Ovary (tissue), 3 donors: ENCODE measurements around the gene SLAMF1.

Experiments used
- CTCF ChIP-seq, 3 donors: fragments of 450-650 bp in 2 of 3; fragments of 200-600 bp in 1 of 3; IDR thresholded peaks; one replicate each; pipeline versions ENCODE4 v1.5.1 to v1.8.0; 2016 to 2022; ENCODE audit warnings: antibody characterized with exemption in 3 of 3, mild to moderate bottlenecking in 1 of 3
- EP300 ChIP-seq: sonication (generic); formaldehyde crosslinking; IDR thresholded peaks from one replicate; pipeline ENCODE4 v1.6.1; 2017; ENCODE audit warnings: antibody characterized with exemption
- POLR2A ChIP-seq: fragments of 450-650 bp; IDR thresholded peaks from one replicate; pipeline ENCODE4 v1.6.1; 2017; ENCODE audit warnings: antibody characterized with exemption, mild to moderate bottlenecking, moderate library complexity
- donor health status: DM: no; HTN: no; CAD: no.

DNA sequence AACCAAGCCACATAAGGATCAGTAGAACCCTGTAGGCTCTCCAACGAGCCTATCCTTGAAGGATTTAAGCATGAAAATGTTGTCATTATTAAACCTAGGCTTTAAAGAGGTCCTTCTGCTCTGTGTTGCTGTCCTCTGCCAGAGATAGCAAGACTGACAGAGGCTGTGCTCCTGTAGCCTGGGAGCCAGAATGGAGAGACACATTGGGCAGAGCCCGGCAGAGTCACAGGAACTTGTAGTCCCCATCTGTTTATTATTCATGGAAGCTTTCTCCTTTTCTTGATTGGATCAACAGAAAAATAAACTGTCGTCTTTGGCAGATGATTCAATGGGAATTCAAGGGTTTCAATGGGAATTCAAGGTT is 19.2 kb upstream of the SLAMF1 start:
- TF ChIP-seq CTCF (IDR thresholded peaks at IDR 0.05) (no peak), POLR2A (no peak), EP300 (no peak)
